Stimulated activated CD4-positive, alpha-beta T cell treated with anti-CD3 and anti-CD28 coated beads, Interleukin-2, amount 100 ng/mL, for 4 hours (primary cell): Measurements from ENCODE around the gene SAMD10.
"Not testable (repeated sequence)": the region's sequence is repeated elsewhere in the genome, so short reads cannot be mapped to it uniquely, and the experiment has no call there.

ENCODE experiments used
- DNase-seq: peaks from one replicate; pipeline ENCODE4 v3.0.0-alpha.2; 2020; ENCODE audit warnings: low read depth

Gene SAMD10

DNA sequence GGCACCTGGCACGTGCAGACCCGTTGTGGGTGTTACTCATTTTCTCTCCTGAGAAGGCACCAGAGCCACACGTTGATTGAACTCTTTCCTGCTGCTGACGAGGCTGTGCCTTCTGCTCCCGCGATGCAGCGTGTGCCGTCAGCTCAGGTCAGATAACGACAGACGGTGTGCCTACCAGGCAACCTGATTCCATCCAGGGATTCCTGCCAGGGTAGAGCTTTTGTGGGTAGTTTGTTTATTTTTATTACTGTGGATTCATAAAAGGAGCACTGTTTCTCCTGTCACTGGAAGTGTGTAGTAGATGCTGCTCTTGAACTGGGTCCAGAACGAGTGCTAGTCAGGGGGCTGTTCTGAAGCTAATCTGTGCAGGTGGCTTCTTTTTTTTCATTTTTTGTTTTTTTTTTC is 22.2 kb upstream of the SAMD10 start:
- DNase-seq, result no peak

DNA sequence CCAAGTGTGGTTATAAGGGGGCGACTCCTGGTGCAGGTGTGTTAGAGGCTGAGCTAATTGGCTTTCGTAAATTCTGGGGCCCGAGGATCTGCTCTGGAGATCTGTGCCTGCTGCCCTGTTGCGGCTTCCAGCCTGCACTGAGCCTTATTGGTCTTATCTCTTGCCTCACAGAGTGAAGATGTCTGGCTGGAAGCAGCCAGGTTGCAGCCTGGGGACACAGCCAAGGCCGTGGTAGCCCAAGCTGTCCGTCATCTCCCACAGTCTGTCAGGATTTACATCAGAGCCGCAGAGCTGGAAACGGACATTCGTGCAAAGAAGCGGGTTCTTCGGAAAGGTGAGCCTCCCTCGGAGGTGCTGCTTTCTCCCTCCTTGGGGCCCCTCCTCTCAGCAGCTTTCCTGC is 21.5 kb upstream of the SAMD10 start:
- no peak for DNase-seq

DNA sequence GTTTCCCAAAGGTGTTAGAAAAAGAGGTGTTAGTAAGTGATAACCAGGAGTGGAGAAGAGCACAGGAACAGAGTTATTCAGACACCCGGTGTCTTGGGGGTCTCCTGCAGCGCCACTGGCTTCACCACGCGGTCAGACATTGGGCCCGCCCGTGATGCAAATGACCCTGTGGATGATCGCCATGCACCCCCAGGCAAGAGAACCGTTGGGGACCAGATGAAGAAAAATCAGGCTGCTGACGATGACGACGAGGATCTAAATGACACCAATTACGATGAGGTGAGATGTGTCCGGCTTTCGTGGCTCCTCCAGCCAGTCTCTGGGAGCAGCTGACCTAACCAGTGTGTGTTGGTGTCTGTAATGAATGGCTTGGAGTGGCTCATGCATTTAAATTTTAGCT is 3.5 kb upstream of the SAMD10 start:
- DNase-seq, result no peak

DNA sequence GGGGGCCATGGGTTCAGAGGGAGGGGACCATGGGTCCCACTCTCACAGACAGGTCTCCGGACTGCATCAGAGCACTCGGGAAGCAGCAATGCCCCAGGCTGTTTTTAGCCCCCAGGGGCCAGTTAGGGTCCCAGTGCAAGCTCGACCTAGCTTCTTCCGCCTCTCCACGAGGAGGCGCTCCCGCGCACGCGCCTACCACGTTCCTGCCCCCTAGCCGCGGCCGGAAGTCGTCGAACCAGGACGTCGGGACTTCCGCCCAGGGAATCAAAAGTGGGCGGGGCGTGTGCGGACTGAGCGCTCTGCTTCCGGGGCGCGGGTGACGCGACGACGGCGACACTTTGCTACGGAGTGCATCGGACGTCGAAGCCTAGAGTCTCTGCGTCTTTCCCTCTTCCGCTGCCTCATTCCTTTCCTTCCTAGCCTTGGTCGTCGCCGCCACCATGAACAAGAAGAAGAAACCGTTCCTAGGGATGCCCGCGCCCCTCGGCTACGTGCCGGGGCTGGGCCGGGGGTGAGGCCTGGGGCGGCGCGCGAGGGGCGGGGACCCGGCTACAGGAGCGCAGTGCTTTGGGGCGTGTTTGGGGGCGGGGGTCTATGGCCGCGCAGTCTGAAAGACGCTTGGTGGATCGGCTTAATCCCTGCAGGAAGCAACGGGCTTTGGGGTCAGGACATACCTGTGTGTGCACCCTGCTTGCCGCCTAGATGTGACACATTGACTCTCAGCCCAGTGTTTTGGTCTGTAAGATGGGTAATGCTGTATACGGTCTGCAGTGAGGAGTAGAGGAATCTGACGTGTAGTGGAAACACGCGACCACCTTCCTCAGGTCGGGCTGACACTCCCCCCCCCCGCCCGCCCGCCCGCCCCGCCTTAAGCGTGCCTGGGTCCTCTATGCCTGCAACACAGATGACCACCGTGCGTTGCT is 1.6 kb upstream of the SAMD10 start, which contains the start of gene PRPF6:
PRPF6 (plus strand) TSS at position 327 of the 923 bp plus-strand sequence; CDS start at position 441, 114 bp downstream.
- peak; percentile 93 for DNase-seq

DNA sequence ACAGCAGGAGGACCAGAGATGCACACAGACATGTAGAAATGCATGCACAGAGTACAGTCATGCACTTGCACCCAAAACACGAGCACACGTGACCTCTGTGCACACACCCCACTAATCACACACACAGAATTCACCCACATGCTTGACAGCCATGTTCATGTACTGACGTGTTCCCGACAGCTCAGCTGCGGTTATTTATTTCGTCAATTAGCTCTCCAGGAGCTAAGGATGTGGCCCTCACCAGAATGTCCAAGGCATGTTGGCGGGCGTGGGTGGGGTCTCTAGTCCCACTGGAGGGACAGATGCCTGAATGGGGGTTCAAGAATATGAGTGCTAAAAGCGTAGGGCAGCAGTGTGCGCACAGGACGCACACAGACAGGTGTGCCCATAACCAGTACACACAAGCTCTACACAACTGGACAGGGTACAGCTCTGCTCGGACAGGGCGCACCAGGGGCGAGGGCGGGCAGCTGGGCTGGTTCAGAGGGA is 919 bp upstream of the SAMD10 start:
- no peak for DNase-seq

DNA sequence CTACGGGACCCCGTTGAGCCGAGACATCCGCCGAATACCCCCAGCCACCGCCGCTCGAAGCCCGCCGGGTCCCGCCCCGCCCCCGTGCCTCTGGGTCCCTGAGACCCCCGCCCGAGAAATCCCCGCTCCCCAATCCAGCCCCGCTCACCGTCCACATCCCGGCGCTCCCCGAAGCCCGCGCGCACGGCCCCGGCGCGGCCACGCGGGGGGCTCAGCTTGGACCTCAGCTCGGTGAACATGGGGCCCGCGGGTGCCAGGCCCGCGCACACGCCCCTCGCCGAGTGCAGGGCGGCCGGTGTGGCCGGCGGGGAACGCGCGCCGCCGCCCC is 249 bp downstream of the SAMD10 start:
- DNase-seq, result no peak

DNA sequence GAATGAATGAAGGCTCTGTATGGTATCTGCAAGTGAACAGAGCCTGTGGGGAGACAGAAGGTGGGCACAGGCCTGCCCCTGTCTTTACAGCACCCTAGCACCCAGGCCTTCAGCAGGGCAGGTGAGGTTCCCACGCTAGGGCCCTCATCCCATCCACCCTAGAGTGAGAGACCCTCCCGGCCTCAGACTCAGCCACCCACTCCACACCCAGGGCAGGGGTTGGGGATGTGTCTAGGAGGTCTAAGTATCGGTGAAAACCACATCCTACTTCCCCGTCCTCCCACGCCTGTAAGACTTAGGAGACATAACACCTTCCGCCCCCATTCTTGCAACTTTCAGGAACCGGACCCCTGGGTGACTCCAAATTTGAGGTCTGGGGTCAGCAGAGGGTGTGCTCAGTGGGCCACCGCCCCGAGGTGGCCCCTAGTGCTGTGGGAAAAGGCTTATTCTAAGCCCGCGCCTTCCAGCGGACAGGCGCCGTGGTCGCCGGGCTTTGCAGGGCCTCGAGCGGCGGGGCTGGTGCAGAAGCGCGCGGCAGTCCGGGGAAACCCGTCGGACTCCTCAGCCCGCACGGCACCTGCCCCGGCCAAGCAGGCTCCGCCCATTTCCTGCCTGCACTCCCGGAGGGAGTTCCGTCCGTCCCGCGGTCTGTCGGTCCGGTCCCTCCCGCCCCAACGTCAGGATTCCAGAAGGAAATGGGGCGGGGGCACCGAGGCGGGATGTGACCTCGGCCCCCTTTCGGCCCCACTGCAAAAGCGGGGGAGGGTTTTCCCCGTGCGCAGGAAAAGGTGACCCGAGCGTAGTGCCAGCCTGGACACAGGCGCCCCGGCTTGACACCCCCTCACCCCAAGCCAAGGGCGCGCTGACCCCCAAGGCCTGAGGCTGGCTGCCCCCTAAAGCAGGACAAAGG is 868 bp downstream of the SAMD10 start:
- peak; percentile 33 for DNase-seq

DNA sequence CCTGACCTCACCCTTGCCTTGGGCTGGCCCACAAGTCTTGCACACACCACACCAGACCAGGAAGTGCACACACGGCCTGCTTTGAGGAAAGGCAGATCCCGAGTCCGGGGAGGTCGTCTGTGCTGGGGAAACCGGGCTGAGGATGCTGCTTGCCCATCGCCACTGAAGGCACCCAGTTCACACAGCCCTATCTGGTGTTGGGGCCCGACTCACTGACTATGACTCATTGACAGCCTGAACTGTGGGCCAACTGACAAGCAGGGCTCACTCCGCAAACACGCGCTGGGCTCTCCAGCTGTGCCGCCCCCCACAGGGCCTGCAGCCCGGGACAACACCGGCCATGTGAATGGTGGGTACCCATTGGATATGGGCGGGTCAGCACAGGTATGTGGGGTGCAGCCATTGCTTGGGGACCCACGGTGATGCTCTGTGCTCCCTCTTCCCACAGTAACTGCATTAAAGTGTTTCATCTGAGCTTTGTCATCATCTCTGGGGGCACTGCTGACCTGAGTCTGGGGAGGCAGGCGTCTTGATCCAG is 1.6 kb downstream of the SAMD10 start:
- DNase-seq, result peak; percentile 41

DNA sequence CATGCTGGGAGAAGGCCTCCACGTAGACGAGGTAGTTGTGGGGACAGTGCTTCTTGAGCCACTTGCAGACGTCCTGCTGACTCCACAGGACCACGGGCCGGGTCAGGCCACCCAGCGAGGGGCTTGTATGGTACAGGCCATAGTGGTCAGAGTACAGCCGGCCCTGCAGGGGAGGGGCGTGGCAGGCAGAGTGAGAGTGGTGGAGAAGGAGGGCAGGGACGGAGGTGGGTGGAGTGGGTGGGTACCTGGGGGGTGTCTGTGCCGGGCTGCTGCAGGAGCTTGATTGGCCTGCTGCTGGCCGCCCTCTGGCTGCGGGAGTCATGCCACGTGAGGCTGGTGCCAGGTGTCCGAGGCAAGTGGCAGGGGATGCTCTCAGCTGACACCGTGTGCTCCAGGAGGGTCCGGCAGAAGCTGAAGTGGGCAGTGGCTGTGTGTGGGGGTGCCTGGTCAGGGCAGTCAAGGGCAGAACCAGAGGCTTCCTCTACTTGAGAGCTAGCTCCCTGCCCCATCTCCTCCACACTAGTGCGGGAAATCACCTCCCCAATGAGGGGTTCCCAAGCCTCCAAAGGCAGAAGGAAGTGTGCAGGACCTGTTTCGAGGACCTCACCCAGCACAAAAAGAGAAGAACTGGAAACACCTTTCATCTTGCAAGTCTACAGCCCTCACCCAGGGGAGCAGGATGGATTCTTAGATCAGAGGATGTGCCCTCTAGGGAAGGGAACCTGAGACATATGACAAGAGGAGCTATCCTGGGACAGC is 2.3 kb downstream of the SAMD10 start:
- no peak for DNase-seq

DNA sequence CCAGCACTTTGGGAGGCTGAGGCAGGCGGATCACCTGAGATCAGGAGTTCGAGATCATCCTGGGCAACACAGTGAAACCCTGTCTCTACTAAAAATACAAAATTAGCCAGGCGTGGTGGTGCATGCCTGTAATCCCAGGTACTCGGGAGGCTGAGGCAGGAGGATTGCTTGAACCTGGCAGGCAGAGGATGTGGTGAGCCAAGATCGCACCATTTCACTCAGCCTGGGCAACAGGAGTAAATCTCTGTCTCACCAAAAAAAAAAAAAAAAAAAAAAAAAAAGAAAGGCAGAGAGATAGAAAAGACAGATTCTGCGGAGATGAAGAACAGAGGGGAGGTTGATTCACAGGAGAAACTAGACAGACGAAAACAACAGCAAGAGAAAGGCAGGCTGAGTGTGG is 2.9 kb downstream of the SAMD10 start:
- DNase-seq, result not testable (repeated sequence)

DNA sequence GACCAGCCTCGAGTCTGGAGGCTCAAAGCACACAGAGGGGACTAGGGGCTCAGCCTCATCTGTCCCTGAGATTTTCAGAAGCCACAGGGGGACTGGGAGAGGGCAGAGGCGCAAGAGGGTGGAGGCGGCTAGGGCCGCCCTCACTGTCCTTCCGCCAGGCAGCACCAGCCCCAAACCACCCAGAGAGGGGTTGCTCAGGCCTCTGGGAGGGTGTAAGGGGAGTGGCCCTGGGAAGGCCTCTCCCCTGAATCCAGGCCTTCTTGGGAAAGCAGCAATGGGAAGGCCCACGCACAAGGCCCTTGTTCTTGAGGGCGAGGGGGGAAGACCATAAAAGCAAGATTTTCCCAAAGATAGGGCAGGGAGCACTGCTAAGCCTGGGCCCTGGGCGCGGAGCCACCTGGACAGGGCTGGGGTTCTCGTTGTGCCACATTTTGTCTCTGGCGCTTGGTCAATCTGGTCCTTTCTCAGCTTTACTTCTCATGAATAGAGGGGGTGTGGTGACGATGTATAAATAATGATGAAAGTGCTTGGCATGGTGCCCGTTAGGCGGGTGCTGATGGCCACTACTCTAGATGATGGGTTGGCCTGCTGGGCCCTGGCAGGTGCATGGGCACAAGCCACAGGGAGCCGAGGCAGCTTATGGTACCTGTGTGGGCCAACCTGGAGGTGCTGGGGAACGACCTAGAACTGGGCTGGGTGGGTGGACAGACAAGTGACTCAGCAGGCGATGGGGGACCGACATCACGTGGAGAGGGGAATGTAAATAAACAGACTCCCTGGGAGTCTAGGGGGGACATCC is 4.8 kb downstream of the SAMD10 start:
- no peak for DNase-seq

DNA sequence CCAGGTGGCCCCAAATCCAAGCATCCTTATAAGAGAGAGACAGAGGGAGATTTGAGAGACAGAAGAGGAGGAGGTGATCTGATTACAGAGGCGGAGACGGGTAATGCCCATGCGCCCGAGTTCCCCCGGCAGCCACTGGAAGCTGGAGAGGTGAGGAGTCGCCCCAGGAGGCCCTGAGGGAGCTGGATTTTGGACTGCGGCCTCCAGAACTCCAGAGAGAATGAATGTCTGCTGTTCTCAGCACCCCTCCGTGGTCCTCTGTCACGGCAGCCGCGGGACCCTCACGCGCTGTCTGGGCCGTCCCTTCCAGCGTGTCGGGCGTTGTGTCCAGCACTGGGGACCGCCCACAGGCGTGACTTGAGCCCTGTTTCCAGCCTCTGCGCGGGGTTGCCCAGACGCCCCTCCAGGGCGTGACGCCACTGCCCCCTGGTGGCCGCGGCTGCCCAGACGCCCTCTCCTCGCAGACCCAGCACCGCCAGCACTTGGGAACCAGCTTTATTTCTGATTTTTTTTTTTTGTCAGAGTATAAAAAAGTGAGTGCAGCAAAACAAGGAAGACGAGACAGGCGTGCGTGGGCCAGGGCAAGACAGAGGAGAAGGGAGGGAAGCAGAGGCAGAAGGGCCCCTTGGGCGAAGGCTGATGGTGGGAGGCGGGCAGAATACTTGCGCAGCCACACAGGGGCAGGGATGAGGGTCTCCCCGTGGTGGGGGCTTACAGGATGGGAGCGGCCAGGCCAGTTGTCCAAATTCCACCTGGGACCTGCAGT is 5.6 kb downstream of the SAMD10 start:
- DNase-seq, result peak; percentile 64

DNA sequence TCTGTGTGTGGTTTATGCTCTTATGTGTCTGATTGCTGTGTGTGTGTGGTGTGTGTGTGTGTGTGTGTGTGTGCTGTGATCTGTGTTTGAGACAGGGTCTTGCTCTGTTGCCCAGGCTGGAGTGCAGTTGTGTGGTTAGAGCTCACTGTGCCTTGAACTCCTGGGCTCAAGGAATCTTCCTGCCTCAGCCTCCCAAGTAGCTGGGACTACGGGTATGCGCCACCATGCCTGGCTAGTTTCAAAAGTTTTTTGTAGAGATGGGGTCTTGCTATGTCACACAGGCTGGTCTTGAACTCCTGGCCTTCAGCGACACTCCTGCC is 6.3 kb downstream of the SAMD10 start:
- DNase-seq, result no peak

DNA sequence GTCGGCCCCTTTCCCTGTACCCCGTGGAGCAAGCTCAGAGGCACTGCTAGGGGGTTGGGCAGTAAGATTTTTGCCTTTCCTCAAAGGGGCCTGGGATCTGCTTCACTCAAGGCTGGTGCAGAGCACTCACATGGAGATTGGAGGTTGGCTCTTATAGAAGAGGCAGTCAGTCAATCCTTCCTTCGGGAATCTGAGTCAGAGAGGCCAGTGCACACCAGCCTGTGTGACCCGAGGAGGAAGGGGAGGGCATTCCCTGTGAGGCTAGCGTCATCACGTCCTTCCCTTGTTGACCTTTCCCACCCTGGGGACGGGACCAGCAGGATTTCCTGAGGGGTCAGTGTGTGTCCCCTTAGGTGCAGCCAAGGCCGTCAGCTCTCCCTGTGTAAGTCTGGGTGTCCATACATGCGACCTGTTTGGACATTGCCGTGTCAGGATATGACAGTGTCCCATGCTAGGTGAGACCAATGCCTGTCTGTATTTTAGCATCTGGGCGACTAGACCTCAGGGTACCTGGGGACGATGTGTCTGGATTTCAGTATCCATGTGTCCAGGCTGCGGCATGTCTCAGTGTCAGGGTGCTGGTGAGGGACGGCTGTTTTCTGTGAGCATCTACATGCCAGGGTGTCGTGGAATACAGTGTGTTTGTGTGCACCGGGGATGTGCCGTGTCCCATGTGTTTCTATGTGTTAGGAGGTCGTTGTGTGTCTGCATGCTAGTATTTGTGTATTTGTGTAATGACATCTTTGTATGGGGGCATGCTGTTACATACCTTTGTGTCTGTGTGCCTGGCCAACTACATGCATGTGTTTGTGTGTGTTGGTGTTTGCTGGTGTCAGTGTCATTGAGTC is 6.9 kb downstream of the SAMD10 start:
- DNase-seq, result no peak

DNA sequence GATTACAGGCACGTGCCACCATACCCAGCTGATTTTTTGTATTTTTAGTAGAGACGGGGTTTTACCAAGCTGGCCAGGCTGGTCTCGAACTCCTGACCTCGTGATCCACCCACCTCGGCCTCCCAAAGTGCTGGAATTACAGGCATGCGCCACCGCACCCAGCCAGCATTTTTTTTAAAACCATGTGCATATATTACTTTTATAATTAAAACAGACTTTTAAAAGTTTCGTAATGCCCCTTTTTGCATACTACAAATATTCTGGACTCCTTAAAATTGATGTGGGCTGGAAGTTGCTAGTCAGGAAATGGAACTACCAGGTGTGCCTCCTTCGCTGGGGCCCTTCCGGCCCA is 7.5 kb downstream of the SAMD10 start:
- DNase-seq, result not testable (repeated sequence)

DNA sequence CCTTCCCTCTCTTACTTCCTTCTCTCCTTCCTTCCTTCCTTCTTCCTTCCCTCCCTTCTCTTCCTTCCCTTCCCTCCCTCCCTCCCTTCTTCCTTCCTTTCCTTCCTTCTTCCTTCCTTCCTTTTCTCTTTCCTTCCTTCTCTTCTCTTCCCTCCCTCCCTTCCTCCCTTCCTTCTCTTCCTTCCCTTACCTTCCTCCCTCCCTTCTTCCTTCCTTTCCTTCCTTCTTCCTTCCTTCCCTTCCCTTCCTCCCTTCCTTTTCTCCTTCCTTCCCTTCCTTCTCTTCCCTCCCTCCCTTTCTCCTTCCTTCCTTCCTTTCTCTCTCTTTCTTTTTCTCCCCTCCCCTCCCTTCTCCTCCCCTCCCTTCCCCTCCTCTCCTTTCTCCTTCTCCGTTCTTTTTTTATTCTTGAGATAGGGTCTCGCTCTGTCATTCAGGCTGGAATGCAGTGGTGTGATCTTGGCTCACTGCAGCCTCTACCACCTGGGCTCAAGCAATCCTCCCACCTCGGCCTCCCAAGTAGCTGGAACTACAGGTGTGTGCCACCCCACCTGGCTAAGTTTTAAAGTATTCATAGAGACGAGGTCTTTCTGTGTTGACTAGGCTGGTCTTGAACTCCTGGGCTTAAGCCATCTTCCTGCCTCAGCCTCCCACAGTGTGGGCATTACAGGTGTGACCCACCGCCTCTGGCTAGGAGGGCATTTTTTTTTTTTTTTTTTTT is 8.6 kb downstream of the SAMD10 start:
- DNase-seq, result no peak

DNA sequence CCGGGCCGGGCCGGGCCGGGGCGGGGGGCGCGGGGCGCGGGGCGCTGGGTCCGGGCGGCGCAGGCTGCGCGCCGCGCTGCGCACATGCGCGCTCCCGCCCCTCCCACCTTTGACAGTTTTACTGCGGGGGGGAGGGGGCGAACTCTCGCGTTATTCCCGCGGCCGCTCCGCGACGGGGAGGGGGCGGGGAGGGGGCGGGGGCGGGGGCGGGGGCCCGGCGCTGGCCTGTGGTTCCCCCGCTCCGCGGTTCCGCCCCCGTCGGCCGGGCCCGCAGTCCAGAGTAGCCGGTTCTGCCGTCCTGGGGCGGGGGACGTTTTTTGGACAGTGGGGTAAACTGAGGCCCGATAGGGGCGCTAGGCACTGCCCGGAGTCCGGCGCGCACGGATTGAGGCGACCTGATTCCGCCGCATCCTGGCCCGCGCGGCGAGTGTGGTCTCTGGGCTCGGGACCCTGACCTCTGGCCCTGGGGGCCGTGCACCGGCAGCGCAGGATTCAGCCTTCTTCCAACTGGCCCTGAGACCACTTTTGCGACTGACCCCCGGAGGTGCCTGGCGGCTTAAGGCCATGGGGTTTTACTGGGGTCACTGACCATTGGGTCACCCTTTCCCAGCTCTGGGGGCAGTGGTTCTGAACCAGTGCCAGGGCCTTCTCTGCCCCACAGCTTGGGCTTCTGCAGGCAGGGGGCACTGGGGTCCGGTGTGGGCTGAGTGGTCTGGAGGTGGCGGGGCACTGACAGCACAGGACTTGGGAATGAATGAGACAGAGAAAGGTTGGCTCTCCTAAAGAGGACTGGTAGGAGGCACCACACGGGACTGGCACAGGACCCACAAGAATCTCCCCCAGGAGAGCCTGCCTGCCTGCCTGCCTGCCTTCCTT is 9.4 kb downstream of the SAMD10 start, which contains the start of gene ZNF512B:
ZNF512B (minus strand) TSS at position 93 of the 876 bp plus-strand sequence. CDS start 1,980 bp downstream, outside the sequence.
- DNase-seq, result peak; percentile 45
